Measurements from ENCODE around the gene PPP1R7. TPM values are rescaled to one million over a fixed set of nuclear protein-coding genes. Genes with fewer than 3 reads are reported as not detected.

PPP1R7 gene
- total and polyA plus RNA-seq, 2 of the 4 experiments (the other 2 are of a cell fraction) = 60.8 to 70.0 TPM

- intact Hi-C loops (cut with micrococcal nuclease) = no loop called here
- H3K4me3 ChIP-seq (ENCODE audit: insufficient read depth, low read depth, low read length) = no peak overlapping the region
- ChIA-PET POLR2A (ENCODE audit: unreplicated experiment) (no interaction called here), CTCF (interaction anchor here (1.2 kb wide), 1 partner anchor 10 kb away, joined by 5 read pairs; no protein-coding TSS in a partner anchor)
- no peak overlapping the region for H4K5ac ChIP-seq (ENCODE audit: low read depth, low read length)
- H3K4me2 ChIP-seq (ENCODE audit: low read depth, low read length) = no peak overlapping the region
- H3K36me3 ChIP-seq (ENCODE audit: control insufficient read depth, insufficient read depth, low read length) = peaks cover 3% of the 10 kb centered on the region; the same call in 1 of the 2 replicates
- H3K14ac ChIP-seq (replicated peaks; ENCODE audit: low read depth, low read length) = no peak overlapping the region
- H3K79me1 ChIP-seq (ENCODE audit: low read depth in 1 of 2, low read length in 2 of 2) = no peaks in the 10 kb centered on the region
- H3K27me3 ChIP-seq (ENCODE audit: control insufficient read depth, insufficient read depth, low read length) = no peaks in the 10 kb centered on the region
- H2AFZ ChIP-seq (replicated peaks; ENCODE audit: low read length, poor library complexity) = no peak overlapping the region
- H2BK120ac ChIP-seq (ENCODE audit: low read depth, low read length) = no peak overlapping the region
- no peak overlapping the region for H3K27ac ChIP-seq (ENCODE audit: insufficient read depth, low read length)
- 83% methylated on average over 1 of the region's 9 CpGs; no CpG with 5 or more reads in 1 of the 2 experiments for WGBS, 2 experiments (ENCODE audit: extremely low coverage in 2 of 2, insufficient read length in 1 of 2)
- no peak overlapping the region for H4K8ac ChIP-seq (ENCODE audit: low read depth in 2 of 2, low read length in 2 of 2)
- H3K56ac ChIP-seq (ENCODE audit: extremely low read depth, insufficient read depth, low read length) = no peak overlapping the region
- no peak overlapping the region for H3K23ac ChIP-seq (ENCODE audit: low read depth, low read length)
- no peak overlapping the region for H3K18ac ChIP-seq (ENCODE audit: low read depth, low read length)
- TF ChIP-seq POLR2A (IDR thresholded peaks at IDR 0.05; ENCODE audit: low read depth, low read length) = no peak
- TF ChIP-seq, protein P1, sequence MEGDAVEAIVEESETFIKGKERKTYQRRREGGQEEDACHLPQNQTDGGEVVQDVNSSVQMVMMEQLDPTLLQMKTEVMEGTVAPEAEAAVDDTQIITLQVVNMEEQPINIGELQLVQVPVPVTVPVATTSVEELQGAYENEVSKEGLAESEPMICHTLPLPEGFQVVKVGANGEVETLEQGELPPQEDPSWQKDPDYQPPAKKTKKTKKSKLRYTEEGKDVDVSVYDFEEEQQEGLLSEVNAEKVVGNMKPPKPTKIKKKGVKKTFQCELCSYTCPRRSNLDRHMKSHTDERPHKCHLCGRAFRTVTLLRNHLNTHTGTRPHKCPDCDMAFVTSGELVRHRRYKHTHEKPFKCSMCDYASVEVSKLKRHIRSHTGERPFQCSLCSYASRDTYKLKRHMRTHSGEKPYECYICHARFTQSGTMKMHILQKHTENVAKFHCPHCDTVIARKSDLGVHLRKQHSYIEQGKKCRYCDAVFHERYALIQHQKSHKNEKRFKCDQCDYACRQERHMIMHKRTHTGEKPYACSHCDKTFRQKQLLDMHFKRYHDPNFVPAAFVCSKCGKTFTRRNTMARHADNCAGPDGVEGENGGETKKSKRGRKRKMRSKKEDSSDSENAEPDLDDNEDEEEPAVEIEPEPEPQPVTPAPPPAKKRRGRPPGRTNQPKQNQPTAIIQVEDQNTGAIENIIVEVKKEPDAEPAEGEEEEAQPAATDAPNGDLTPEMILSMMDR (conservative IDR thresholded peaks at IDR 0.05; ENCODE audit: low read depth, low read length) = no peak
- TF ChIP-seq FOS (IDR thresholded peaks at IDR 0.05; ENCODE audit: low read depth, low read length) = no peak
- no peak for TF ChIP-seq RCOR1 (IDR thresholded peaks at IDR 0.05; ENCODE audit: insufficient replicate concordance, low read length)
- TF ChIP-seq MAFK (IDR thresholded peaks at IDR 0.05; ENCODE audit: low read depth, low read length) = no peak
- no peak for TF ChIP-seq RFX5 (IDR thresholded peaks at IDR 0.05; ENCODE audit: low read depth, low read length)
- no peak for TF ChIP-seq MXI1 (IDR thresholded peaks at IDR 0.05; ENCODE audit: borderline replicate concordance, low read depth, low read length)
- no peak overlapping the region for H4K91ac ChIP-seq (ENCODE audit: insufficient read depth, low read depth, low read length)
- H4K20me1 ChIP-seq (ENCODE audit: insufficient read depth, low read length) = no peaks in the 10 kb centered on the region
- H3K9me3 ChIP-seq (ENCODE audit: control insufficient read depth, insufficient read depth, low read length) = no peaks in the 10 kb centered on the region
- no peak overlapping the region for H3K4ac ChIP-seq (ENCODE audit: low read depth, low read length)
- no peak overlapping the region for H2AK9ac ChIP-seq (replicated peaks; ENCODE audit: low read depth, low read length, poor library complexity)
- no peak for ATAC-seq (ENCODE audit: low read depth)
- no peak overlapping the region for H2BK15ac ChIP-seq (ENCODE audit: low read depth, low read length)
- H2AK5ac ChIP-seq (ENCODE audit: low read depth, low read length) = no peak overlapping the region
- no TSS peak for BruUV-seq (replicated peaks)
- no peak overlapping the region for H2BK20ac ChIP-seq (ENCODE audit: low read depth, low read length)
- in situ Hi-C loops (cut with MboI; ENCODE audit: low sequenced_read_pairs) = no loop called here
- no peaks in the 10 kb centered on the region for H3K4me1 ChIP-seq (ENCODE audit: control insufficient read depth, insufficient read depth, low read length)
- no peaks in the 10 kb centered on the region; the same call in 1 of the 2 replicates for H3K9me1 ChIP-seq (ENCODE audit: insufficient read depth, low read length)
- dilution Hi-C loops (cut with HindIII; ENCODE audit: low sequenced_read_pairs, unreplicated experiment) = no loop called here
- no peak for DNase-seq
- no peak overlapping the region for H2BK5ac ChIP-seq (ENCODE audit: low read depth, low read length, poor library complexity, severe bottlenecking)
- no peak overlapping the region for H3K9ac ChIP-seq (ENCODE audit: low read depth, low read length)
Measured at GRCh38 chr2:241135737-241136136, 14.5 kb upstream of the PPP1R7 start.

Measured in IMR-90 (cell line).